ENCODE results near the gene BTBD9. TPM values are rescaled to one million over a fixed set of nuclear protein-coding genes. Genes with fewer than 3 reads are reported as not detected.
A peak's percentile ranks its signal among the peaks of the same experiment; 100 is the strongest.

Gene BTBD9
- total RNA-seq, 1 donor from 2014 or later = 18.1 TPM

DNA sequence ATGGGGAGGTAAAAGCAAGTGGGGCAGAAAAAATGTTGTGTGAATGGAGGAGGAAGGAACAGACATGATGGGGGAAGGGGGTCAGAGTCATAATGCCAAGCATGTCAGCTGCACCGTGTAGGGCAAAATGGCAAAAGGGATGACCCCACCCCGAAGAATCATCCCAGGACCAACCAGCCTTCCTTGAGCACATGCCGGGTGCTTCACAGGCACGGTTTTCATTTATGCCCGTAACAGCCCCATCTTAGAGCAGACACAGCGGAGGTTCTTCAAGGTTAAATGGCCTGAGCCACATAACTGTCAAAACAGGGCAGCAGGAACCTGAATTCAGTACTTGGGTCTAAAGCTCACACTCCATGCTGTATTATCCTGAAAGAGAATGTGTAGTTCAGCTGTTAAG, 498.0 kb downstream of the BTBD9 start:
- TF ChIP-seq, protein P1, sequence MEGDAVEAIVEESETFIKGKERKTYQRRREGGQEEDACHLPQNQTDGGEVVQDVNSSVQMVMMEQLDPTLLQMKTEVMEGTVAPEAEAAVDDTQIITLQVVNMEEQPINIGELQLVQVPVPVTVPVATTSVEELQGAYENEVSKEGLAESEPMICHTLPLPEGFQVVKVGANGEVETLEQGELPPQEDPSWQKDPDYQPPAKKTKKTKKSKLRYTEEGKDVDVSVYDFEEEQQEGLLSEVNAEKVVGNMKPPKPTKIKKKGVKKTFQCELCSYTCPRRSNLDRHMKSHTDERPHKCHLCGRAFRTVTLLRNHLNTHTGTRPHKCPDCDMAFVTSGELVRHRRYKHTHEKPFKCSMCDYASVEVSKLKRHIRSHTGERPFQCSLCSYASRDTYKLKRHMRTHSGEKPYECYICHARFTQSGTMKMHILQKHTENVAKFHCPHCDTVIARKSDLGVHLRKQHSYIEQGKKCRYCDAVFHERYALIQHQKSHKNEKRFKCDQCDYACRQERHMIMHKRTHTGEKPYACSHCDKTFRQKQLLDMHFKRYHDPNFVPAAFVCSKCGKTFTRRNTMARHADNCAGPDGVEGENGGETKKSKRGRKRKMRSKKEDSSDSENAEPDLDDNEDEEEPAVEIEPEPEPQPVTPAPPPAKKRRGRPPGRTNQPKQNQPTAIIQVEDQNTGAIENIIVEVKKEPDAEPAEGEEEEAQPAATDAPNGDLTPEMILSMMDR (IDR thresholded peaks at IDR 0.05) = no peak
- no peak overlapping the region for H3K4me3 Mint-ChIP-seq (ENCODE audit: unreplicated experiment)
- H3K9me3 Mint-ChIP-seq (ENCODE audit: unreplicated experiment) = peaks cover 5% of the 10 kb centered on the region
- H3K4me1 Mint-ChIP-seq (ENCODE audit: unreplicated experiment) = peaks cover 20% of the 10 kb centered on the region
- H3K27me3 Mint-ChIP-seq (ENCODE audit: unreplicated experiment) = no peaks in the 10 kb centered on the region
- H3K27ac Mint-ChIP-seq (ENCODE audit: unreplicated experiment) = no peak overlapping the region
- peaks cover 27% of the 10 kb centered on the region for H3K36me3 Mint-ChIP-seq (ENCODE audit: unreplicated experiment)
- DNase-seq (ENCODE audit: extremely low spot score, unreplicated experiment) = peak; percentile 53

- peaks cover 5% of the 10 kb centered on the region for H3K9me3 Mint-ChIP-seq (ENCODE audit: unreplicated experiment)
- no peak overlapping the region for H3K4me3 Mint-ChIP-seq (ENCODE audit: unreplicated experiment)
- peaks cover 27% of the 10 kb centered on the region for H3K36me3 Mint-ChIP-seq (ENCODE audit: unreplicated experiment)
- H3K27ac Mint-ChIP-seq (ENCODE audit: unreplicated experiment) = no peak overlapping the region
- H3K27me3 Mint-ChIP-seq (ENCODE audit: unreplicated experiment) = no peaks in the 10 kb centered on the region
- TF ChIP-seq, protein P1 (IDR thresholded peaks at IDR 0.05) = no peak
- H3K4me1 Mint-ChIP-seq (ENCODE audit: unreplicated experiment) = peaks cover 14% of the 10 kb centered on the region
- DNase-seq (ENCODE audit: extremely low spot score, unreplicated experiment) = no peak
Observed at GRCh38 chr6:38141085-38141484, 498.6 kb downstream of the BTBD9 start.

GRCh38 chr6:38138374-38138773, 501.4 kb downstream of the BTBD9 start:
- H3K27ac Mint-ChIP-seq (ENCODE audit: unreplicated experiment) = no peak overlapping the region
- peaks cover 33% of the 10 kb centered on the region for H3K36me3 Mint-ChIP-seq (ENCODE audit: unreplicated experiment)
- no peaks in the 10 kb centered on the region for H3K27me3 Mint-ChIP-seq (ENCODE audit: unreplicated experiment)
- peaks cover 6% of the 10 kb centered on the region for H3K4me1 Mint-ChIP-seq (ENCODE audit: unreplicated experiment)
- DNase-seq (ENCODE audit: extremely low spot score, unreplicated experiment) = peak; percentile 51
- peaks cover 5% of the 10 kb centered on the region for H3K9me3 Mint-ChIP-seq (ENCODE audit: unreplicated experiment)
- H3K4me3 Mint-ChIP-seq (ENCODE audit: unreplicated experiment) = no peak overlapping the region
- TF ChIP-seq, protein P1 (IDR thresholded peaks at IDR 0.05) = no peak

- peak overlapping the region; percentile 5 for H3K27ac Mint-ChIP-seq (ENCODE audit: unreplicated experiment)
- peaks cover 27% of the 10 kb centered on the region for H3K36me3 Mint-ChIP-seq (ENCODE audit: unreplicated experiment)
- H3K9me3 Mint-ChIP-seq (ENCODE audit: unreplicated experiment) = peaks cover 5% of the 10 kb centered on the region
- no peaks in the 10 kb centered on the region for H3K27me3 Mint-ChIP-seq (ENCODE audit: unreplicated experiment)
- H3K4me3 Mint-ChIP-seq (ENCODE audit: unreplicated experiment) = no peak overlapping the region
- TF ChIP-seq, protein P1 (IDR thresholded peaks at IDR 0.05) = no peak
- H3K4me1 Mint-ChIP-seq (ENCODE audit: unreplicated experiment) = peaks cover 2% of the 10 kb centered on the region
- DNase-seq (ENCODE audit: extremely low spot score, unreplicated experiment) = peak; percentile 36
Observed at GRCh38 chr6:38137608-38138265, 502.0 kb downstream of the BTBD9 start.

GRCh38 chr6:38136547-38136946, 503.2 kb downstream of the BTBD9 start:
- H3K4me1 Mint-ChIP-seq (ENCODE audit: unreplicated experiment) = peaks cover 8% of the 10 kb centered on the region
- H3K27ac Mint-ChIP-seq (ENCODE audit: unreplicated experiment) = no peak overlapping the region
- H3K27me3 Mint-ChIP-seq (ENCODE audit: unreplicated experiment) = no peaks in the 10 kb centered on the region
- DNase-seq (ENCODE audit: extremely low spot score, unreplicated experiment) = peak; percentile 67
- TF ChIP-seq, protein P1 (IDR thresholded peaks at IDR 0.05) = no peak
- no peak overlapping the region for H3K4me3 Mint-ChIP-seq (ENCODE audit: unreplicated experiment)
- peaks cover 5% of the 10 kb centered on the region for H3K9me3 Mint-ChIP-seq (ENCODE audit: unreplicated experiment)
- H3K36me3 Mint-ChIP-seq (ENCODE audit: unreplicated experiment) = peaks cover 26% of the 10 kb centered on the region

All from osteocyte (in vitro differentiated cells).